Activated CD8-positive, alpha-beta memory T cell treated with anti-CD3 and anti-CD28 coated beads, Interleukin-2, amount 50 U/mL, for 24 hours (primary cell): ENCODE data around the gene CACUL1.
"Not testable (repeated sequence)": the region's sequence is repeated elsewhere in the genome, so short reads cannot be mapped to it uniquely, and the experiment has no call there.

Experiments
- DNase-seq: peaks from one replicate; pipeline ENCODE4 v3.0.0-alpha.2; 2020; ENCODE audit errors: extremely low read depth

CACUL1 gene

GRCh38 chr10:118687472-118687871 lies 67.3 kb downstream of the CACUL1 start:
- no peak for DNase-seq

GRCh38 chr10:118682533-118682932 lies 72.2 kb downstream of the CACUL1 start:
- DNase-seq: no peak

DNA sequence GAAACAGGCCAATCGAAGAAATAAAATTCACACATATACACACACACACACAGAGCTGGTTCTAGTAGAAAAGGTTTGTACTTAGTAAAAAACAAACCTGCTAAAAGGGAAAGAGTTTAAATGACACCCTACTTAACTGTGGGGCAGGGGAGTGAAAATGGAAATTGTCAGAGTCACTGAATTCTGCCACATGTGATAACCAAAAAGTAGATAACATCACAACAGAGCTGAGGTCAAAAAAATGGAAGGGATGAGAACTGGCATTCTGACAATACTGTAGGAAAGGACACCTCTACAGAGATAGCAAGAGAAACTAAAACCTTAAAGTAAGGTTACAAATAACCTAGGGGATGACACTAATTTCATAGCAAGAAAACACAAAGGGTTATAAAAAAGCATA lies 74.6 kb downstream of the CACUL1 start:
- DNase-seq: no peak

DNA sequence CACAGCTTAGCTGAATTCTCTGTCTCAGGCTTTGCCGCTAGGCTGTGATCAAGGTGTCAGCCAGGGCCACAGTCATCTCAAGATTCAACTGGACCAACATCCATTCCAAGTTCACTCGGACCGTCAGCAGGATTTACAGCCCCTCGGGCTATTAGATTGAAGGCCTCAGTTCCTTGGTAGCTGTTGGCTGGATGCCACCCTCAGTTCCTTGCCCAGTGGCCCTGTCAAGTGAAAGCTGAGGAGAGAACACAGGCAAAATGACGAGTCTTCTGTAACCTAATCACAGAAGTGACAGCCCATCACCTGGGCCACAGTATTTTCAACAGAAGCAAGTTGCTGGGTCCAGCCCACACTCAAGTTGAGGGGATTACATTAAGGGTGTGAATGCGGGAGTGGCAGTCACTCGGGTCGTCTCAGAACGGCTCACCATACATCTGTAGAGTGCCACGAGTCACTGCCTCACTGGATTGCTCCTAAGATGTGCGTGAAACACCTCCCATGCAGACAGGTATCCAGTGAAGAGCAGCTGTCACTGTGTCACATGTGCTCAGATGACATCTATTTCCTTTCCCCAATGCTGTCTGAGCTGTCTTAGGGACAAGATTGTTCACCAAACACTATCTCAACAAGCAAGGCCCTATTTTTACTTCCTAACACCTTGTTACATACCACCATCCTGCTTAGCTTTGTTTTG lies 80.4 kb downstream of the CACUL1 start:
- DNase-seq: no peak

GRCh38 chr10:118672766-118673715 lies 81.7 kb downstream of the CACUL1 start:
- DNase-seq: no peak

DNA sequence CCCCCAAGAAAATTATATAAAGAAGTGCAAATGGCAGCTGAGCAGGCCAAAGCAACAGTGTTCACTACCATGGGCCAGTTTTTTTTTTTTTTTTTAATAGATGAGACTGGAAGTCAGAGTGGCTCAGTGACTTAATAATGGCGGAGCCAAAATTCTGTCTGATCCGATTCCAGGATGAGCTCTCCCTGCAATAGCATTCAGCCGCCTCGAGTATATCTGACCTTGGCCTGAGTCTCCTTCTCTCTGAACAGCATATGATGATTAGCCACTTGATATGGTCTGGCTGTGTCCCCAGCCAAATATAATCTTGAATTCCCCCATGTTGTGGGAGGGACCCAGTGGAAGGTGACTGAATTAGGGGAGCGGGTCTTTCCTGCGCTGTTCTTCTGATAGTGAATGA lies 82.6 kb downstream of the CACUL1 start:
- DNase-seq: no peak

GRCh38 chr10:118671221-118671620 lies 83.5 kb downstream of the CACUL1 start:
- not testable (repeated sequence) for DNase-seq

DNA sequence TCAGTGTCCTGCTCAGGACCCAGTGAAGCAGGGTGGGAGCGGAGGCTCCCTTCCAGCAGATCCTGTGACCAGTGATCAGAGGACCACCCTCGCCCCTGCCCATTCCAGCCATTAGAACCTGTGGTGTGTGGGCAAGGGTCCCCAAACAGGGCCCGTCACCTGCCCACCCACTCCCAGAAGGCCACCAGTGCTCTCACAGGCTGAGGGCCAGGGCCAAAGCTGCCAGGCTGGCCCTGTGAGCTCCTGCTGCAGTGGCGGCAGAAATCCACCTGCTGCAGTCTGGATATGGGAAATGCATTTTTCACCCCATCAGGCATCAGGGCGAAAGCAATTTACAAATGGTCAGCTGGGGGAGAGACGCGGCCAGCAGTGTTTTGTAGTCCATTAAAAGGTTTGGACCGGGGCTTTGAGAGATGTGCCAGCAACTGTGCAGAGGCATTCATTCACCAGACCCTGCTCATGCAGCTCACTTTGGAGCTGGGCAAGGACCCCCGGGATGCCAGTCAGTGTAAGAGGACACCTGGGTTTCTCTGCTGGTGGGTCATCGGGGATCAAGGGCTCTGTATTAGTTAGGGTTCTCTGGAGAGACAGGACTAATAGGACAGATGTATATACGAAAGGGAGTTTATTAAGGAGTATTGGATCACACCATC lies 84.2 kb downstream of the CACUL1 start:
- no peak for DNase-seq

DNA sequence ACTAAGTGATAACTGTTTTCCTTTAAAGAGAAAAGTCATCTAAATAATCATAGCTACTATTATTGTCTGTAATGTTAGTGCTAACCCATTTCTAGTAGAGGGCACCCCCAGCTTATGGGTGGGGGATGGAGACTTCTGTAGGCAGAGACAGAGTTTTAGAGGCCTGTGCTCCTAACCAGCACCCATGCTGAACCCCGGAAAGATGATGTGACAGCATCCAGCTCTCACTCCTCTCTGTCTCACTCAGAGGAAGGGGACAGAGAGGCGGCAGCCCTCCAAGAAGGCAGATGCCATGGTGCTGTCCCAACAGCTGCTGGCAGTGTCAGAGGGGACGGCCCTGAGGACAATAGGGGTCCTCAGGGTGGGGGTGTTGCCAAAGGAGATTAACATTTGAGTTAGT lies 84.9 kb downstream of the CACUL1 start:
- DNase-seq: no peak

DNA sequence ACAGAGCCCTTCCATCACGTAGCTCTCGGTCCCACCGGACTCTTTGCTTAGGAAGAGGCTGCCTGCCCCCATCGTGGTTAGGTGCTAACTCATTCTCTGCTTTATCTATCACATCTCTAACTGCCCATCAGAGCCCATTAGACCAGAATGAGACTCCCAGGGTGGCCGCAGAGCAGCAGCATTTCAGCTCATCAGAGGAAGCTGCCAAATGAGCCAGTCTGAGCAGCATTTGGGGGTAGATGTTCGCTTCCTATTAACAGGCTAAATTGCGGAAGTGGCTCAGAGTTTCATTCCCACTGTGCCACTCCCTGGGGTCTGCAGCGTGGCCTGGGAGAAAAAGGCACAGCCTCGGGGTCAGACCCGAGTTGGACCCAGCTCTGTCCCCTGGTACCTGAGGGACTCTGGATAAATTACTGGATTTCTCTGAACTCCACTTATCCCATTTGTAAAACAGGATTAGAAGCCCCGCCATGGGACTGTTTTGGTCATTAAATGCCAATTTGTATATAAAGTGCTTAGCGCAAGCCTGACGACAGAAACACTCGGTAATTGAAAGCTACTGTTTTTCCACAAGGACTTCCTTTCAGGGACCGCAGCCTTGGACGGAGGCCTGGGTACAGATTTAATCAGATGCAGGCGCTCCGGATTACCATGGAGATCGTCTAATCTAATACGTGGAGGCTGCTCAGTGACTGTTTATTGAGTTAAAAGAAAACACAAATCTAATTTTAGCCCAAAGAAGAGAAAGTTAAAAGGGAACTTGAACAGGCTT lies 85.6 kb downstream of the CACUL1 start:
- no peak for DNase-seq

GRCh38 chr10:118668228-118668952 lies 86.4 kb downstream of the CACUL1 start:
- DNase-seq: no peak

- no peak for DNase-seq
These were observed 87.0 kb downstream of the CACUL1 start for GRCh38 chr10:118667732-118668131.

DNA sequence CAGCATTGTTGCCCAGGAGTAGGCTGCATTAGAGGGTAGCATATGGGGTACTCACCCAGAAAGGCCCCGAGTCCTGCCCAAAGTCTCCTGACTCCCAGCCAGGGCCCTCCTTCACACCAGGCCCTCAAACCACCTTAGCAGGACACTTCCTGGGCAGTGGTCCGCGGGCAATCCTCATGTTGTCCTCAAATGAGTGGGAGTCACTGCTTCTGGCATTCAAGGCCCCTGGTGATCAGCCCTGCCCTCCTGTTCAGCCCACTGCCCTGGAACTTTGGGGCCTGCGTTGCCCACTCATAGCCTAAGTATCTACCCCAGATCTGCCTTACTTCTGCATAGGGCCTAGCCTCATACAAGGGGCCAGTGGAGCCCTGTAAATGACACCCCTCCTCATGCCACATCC lies 88.4 kb downstream of the CACUL1 start:
- DNase-seq: no peak

- no peak for DNase-seq
These were observed 90.4 kb downstream of the CACUL1 start for GRCh38 chr10:118664321-118664720.

DNA sequence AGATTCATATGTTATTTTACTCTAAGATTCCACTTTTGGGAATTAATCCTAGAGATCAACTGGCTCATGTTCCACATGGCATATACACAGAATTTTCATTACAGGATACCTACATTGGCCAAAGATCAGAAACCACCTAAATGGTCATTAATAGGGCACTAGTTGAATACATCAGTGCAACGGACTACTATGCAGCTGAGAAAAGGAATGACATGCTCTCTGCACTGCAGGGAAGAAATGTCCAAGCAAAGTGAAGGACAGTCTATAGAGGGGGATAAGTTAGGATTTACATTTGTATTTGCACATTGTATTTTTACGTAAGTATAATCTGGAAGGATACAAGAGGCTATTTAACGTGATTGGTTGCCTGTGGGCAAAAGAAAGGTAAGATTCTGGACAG lies 91.6 kb downstream of the CACUL1 start:
- no peak for DNase-seq

GRCh38 chr10:118662228-118663035 lies 92.3 kb downstream of the CACUL1 start:
- DNase-seq: no peak

DNA sequence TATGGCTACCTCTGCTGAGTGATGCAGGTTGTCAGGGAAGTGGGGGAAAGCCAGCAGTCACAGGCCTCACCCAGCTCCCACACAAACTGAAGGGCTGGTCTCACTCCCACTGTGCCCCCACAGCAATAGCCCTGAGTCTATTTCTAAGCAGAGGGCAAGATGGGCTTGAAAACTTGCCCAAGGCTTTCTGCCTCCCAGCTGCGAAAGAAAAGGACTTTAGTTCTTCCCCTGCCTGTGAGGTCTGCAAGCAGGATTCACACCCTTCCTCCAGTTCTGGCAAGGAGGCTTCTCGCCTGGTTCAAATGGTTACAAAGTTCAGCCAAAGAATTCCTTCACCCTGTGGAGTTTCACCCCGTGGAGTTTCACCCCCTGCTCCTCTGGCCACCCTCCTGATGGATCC lies 96.0 kb downstream of the CACUL1 start:
- no peak for DNase-seq

DNA sequence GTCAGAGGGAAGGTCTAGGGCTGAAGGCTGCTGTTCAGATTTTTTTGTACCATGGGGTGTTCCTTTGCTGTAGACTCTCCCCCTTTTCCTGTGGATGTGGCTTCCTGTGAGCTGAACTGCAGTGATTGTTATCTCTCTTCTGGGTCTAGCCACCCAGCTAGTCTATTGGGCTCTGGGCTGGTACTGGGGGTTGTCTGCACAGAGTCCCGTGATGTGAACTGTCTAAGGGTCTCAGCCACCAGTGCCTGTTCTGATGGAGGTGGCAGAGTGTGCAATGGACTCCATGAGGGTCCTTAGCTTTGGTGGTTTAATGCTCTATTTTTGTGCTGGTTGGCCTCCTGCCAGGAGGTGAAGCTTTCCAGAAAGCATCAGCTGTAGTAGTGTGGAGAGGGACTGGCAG lies 96.6 kb downstream of the CACUL1 start:
- DNase-seq: not testable (repeated sequence)

- not testable (repeated sequence) for DNase-seq
These were observed 109.5 kb downstream of the CACUL1 start for GRCh38 chr10:118645294-118645693.

DNA sequence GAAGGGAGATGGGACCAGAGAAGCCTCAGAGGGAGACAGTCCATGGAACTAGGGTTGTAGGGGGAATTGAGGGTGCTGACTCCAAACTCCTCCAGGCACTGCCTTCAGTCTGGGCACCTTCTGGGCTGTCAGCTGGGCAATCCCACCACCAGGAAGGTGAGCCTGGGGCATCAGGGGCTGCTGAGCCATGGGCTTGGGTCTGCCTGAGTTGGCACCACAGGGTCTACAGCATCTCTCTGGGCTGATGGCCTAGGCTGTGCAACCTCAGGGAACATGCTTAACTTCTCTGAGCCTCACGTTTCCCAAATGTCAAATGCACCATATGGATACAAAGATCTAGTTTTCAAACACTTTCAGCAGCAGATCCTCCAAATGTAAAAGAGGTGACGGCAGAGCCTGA lies 112.5 kb downstream of the CACUL1 start:
- no peak for DNase-seq
